ENCODE measurements around the gene GSTA5.
"Not testable (repeated sequence)": the region's sequence is repeated elsewhere in the genome, so short reads cannot be mapped to it uniquely, and the experiment has no call there.

The GSTA5 gene

GRCh38 chr6:52786249-52786956 lies 54.2 kb downstream of the GSTA5 start:
- DNase-seq: no peak

GRCh38 chr6:52782696-52783274 lies 57.8 kb downstream of the GSTA5 start:
- not testable (repeated sequence) for DNase-seq

GRCh38 chr6:52782209-52782608 lies 58.4 kb downstream of the GSTA5 start:
- not testable (repeated sequence) for DNase-seq

Data from NCI-H1417 treated with DMSO at 0.1 percent for 48 hours (cell line).